Activated naive CD8-positive, alpha-beta T cell treated with anti-CD3 and anti-CD28 coated beads for 36 hours (primary cell): ENCODE results near the gene MAPK8IP1. TPM values are rescaled to one million over a fixed set of nuclear protein-coding genes. Genes with fewer than 3 reads are reported as not detected.

ENCODE experiments used
- DNase-seq: peaks from one replicate; pipeline ENCODE4 v3.0.0; 2021
- H3K27ac Mint-ChIP-seq: one replicate; pipeline ENCODE4 v1.8.0; 2022; ENCODE audit warnings: mild to moderate bottlenecking, moderate library complexity, mixed read lengths
- H3K27me3 Mint-ChIP-seq: one replicate; pipeline ENCODE4 v1.8.0; 2022; ENCODE audit warnings: mild to moderate bottlenecking, mixed read lengths
- H3K36me3 Mint-ChIP-seq: one replicate; pipeline ENCODE4 v1.8.0; 2021; ENCODE audit warnings: mild to moderate bottlenecking, mixed read lengths
- H3K4me1 Mint-ChIP-seq: one replicate; pipeline ENCODE4 v1.8.0; 2021; ENCODE audit warnings: mixed read lengths
- H3K4me3 Mint-ChIP-seq: one replicate; pipeline ENCODE4 v1.8.0; 2022; ENCODE audit warnings: mild to moderate bottlenecking, moderate library complexity, mixed read lengths
- H3K9me3 Mint-ChIP-seq: one replicate; pipeline ENCODE4 v1.8.0; 2022; ENCODE audit warnings: mixed read lengths
- total RNA-seq, 2 experiments: library from RNA; stranded (reverse); gene quantifications; one replicate each; pipeline ENCODE4 v1.2.3, GENCODE V29; 2021

Gene MAPK8IP1
- total RNA-seq, 2 experiments from 2014 or later, result 0.54 to 0.56 TPM

DNA sequence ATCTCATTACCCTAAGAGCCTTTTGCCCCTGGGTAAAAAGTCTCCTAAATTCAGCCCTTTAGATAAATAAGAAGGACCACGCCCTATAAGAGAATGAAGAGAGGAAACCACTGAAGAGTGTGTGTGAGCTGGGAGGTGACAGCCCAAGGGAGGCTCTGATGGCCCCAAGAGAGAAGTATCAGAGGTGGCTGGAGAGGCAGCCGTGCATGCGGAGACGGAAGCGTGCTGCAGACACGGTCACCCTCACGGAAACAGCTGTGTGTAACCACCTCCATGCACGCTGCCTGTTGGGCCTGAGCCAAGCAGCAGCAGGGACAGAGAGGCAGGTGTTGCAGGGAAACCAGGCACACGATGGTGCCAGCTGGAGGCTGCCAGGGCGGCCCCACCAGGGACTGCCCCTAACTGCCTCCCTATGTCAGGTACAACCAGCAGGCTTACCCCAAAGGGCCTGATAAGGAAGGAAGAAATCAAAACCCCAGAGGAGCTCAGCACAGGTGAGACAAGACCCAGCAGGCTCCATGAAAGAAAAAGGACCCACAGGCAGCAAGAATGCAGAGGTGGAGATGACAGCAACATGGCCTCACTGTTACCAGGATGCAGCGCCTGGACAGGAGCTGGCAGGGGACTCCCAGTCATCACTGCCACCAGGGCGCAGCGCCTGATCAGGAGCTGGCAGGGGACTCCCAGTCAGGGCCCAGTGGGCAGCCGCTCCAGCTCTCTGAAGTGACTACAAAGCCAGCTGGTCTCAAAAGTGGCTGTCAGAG is 44.8 kb downstream of the MAPK8IP1 start:
- Mint-ChIP-seq H3K36me3 (no peaks in the 10 kb centered on the region), H3K4me1 (peaks cover 19% of the 10 kb centered on the region), H3K27ac (peak overlapping the region; percentile 72), H3K27me3 (no peaks in the 10 kb centered on the region), H3K9me3 (no peaks in the 10 kb centered on the region), H3K4me3 (peak overlapping the region; percentile 32)
- peak; percentile 34 for DNase-seq

DNA sequence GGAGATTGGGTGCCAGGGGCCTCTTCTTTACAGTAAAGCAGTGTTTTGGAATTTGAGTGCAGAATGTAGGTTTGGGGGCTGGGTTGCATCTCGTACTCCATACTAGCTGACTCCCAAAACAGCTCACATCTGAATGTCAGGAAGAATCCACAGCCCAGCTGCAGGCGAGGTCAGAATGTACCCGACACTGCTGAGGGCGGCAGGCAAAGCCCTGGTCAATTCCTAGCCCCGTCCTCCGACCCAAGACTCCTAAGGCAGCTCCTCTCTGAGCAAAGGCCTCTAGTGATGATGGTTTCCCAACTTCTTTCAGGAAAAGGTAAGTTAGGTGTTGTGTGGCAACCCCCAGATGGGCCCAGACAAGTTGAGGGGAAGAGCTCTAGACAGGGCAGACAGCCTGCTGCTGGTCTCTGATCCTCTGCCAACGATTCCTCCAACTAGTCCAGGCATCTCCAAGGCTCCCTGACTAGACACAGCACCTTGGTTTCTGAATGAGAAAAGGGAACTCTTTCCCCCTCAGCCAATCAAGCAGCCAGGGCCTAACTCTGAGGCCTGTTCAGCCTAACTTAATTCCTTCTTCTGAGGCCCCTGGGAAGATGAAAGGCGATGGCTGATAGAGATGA is 45.6 kb downstream of the MAPK8IP1 start:
- no peak for DNase-seq
- peaks cover 19% of the 10 kb centered on the region for H3K4me1 Mint-ChIP-seq
- H3K9me3 Mint-ChIP-seq, result no peaks in the 10 kb centered on the region
- no peak overlapping the region for H3K4me3 Mint-ChIP-seq
- H3K27ac Mint-ChIP-seq, result no peak overlapping the region
- H3K27me3 Mint-ChIP-seq, result no peaks in the 10 kb centered on the region
- H3K36me3 Mint-ChIP-seq, result no peaks in the 10 kb centered on the region

DNA sequence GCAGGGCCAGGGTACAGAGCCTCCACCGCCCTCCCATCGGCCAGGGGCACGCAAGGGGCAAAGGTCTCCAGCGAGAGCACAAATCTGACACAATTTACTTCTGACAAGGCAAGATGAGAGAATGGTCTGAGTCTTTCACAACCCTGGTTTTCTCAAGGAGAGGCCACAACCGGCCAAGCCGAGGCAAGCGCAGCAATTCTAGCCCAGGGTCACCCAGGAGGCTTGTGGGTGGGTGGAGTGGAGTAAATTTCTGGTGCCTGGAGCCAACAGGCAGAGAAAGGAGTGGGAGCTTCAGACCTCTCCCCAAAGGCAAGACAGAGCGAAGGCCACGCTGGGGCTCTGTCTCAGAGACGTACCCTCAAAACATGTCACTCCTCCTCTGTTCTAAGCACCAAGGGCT is 46.3 kb downstream of the MAPK8IP1 start:
- DNase-seq, result no peak
- Mint-ChIP-seq H3K4me3 (no peak overlapping the region), H3K36me3 (no peaks in the 10 kb centered on the region), H3K27me3 (no peaks in the 10 kb centered on the region), H3K27ac (peak overlapping the region; percentile 39), H3K4me1 (peaks cover 19% of the 10 kb centered on the region), H3K9me3 (no peaks in the 10 kb centered on the region)

DNA sequence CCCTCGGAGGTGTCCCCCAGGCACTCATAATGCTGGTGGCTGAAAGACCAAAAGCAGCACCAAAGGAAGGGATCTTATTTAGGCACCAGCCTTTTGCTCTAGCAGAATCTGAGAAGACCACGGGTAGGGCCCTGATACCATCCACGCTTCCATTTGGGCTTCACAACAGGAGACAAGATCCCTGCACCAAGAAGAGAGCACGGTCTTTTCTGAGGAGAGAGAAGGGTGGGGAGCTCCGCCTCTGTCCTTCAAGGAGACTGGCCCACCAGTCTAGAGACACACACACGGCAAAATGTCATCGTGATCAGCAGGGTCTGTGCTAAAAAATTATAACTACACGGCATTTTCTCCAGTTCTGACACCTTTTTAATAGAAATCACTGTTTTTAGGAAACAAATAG is 46.8 kb downstream of the MAPK8IP1 start:
- DNase-seq, result no peak
- no peaks in the 10 kb centered on the region for H3K9me3 Mint-ChIP-seq
- H3K4me1 Mint-ChIP-seq, result peaks cover 19% of the 10 kb centered on the region
- H3K27ac Mint-ChIP-seq, result no peak overlapping the region
- H3K36me3 Mint-ChIP-seq, result no peaks in the 10 kb centered on the region
- H3K27me3 Mint-ChIP-seq, result no peaks in the 10 kb centered on the region
- H3K4me3 Mint-ChIP-seq, result peak overlapping the region; percentile 25

DNA sequence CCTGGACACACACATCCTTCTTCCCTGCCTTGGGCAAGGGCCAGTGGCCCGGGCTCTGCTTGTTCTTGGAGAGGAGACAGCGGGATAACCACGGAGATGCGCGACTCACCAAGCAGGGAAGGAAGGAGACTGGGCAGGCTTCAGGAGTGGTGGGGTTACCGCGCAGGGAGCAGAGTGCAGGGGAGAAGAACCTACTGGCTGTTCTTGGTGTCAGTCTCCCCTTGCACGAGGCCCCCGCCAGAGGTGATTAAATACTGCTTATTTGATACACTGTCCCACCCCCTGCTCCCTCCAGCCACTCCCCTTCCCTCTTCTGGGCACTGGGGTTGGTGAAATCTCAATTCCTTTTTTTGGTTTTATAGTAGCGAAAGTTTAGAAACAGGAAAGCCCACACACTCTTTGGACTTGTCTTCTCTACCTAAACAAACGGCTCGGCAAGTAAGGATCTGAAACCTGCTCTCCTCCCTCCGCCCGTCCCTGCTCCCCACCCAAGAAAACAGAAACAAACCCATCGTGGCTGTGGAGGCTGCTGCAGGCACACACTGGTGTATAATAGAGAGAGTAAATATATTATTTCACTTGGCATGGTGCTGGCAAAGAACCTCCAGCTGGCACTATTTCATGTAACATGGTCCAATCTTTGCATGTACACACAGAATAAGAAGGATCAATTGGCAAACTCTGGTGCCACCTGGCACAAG is 47.8 kb downstream of the MAPK8IP1 start:
- Mint-ChIP-seq H3K9me3 (no peaks in the 10 kb centered on the region), H3K27ac (no peak overlapping the region), H3K4me3 (no peak overlapping the region), H3K27me3 (no peaks in the 10 kb centered on the region), H3K4me1 (peaks cover 15% of the 10 kb centered on the region), H3K36me3 (no peaks in the 10 kb centered on the region)
- DNase-seq, result no peak

DNA sequence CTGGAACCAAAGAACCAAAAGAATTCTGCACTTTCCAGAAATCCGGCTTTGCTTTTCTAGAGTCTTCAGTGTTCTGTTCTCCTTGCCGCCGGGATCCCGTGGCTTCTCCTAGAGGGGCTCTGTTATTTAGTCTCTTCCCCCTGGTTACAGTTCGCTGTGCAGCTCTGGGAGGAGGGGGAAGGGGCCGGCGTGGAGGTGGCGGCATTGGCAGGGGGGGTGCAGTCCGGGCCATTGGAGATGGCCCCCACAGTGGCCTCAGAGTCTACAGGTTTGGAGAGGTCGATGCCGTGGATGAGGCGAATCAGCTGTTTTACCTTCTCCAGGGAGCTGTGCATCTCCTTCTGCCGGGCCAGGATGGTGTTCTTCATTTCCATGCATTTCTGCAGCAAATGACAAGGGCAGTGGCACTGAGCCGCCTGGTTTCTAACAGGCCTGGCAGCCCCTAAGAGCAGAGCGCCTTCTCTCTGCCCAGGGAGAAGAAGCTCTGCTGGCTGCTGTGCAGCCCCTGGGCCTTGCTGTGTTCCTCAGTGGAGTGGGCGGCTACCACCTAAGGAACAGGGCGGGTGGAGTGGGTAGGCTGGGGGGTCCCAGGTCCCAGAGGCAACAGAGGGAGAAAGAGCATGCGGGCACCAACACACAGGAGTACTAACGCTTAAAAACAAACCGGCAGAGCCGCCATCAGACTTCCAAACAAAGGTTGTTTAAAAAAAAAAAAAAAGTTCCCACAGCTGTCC is 48.6 kb downstream of the MAPK8IP1 start:
- no peaks in the 10 kb centered on the region for H3K9me3 Mint-ChIP-seq
- no peaks in the 10 kb centered on the region for H3K27me3 Mint-ChIP-seq
- H3K4me1 Mint-ChIP-seq, result peaks cover 15% of the 10 kb centered on the region
- no peak for DNase-seq
- no peak overlapping the region for H3K4me3 Mint-ChIP-seq
- no peaks in the 10 kb centered on the region for H3K36me3 Mint-ChIP-seq
- H3K27ac Mint-ChIP-seq, result no peak overlapping the region

DNA sequence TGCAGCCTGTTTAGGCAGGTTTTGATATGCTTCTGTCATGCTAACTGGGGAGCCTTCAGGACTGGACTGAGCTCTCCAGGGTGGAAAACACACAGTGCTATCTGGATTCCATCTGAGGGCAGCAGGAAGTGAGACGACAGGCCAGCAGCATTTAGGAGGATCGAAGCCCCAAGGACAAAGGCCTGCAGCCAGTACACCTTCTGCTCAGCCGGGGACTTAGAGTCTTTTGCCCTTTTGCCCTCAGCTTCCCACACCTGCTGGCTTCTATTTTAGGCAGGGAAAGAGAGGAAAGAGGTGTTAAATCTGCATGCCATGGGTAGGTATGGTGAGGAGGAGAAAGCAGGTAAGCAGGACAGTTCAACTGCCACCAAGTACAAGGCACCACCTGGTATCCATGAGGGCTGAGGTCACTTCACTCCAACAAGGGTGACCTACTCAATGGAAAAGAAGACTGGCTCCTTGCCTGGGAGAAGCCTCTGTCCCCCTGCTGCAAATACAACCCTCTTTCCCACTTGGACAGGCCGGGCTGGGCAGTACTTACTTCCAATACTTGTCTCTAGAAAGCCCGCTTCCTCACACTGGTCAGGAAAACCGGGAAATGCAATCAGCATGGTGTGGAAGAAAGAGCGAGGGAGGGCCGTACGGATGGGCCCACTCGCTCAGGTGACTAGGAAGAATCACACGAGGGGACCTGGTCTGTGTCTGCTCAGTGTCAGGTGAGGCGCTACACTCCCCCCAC is 49.3 kb downstream of the MAPK8IP1 start:
- no peaks in the 10 kb centered on the region for H3K9me3 Mint-ChIP-seq
- peaks cover 14% of the 10 kb centered on the region for H3K4me1 Mint-ChIP-seq

DNA sequence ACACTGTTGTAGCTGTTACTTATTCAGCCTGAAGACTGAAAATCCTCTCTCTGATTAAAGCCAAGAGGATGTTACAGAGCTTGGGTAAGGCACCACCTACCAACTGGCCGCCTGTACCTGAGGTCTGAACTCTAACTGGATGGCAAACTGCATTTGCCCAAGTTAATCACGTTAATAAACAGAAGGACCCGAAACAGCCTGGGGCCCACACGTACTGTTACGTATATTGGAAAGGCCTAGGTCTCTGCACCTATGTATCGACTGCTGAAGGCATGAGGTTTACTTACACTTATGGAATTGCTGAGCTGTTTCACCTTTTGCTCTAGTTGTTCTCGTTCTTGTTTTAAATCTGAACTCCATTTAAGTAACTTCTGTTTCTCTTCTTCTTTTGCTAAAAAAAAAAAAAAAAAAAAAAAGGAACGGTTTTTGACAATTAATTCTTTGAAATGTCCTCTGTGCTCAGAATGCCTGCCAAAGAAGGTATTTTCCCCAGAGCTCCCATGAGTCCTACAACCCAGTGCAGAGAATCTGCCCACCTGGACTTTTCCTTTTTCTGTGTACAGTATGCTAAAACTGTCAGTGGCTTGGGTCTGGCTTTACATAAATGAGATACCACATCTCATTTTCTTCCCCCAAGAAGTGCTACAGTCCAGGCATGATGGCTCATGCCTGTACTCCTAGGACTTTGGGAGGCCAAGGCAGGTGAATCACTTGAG is 50.1 kb downstream of the MAPK8IP1 start:
- no peak for DNase-seq
- no peak overlapping the region for H3K27ac Mint-ChIP-seq
- H3K36me3 Mint-ChIP-seq, result no peaks in the 10 kb centered on the region
- no peaks in the 10 kb centered on the region for H3K27me3 Mint-ChIP-seq
- H3K9me3 Mint-ChIP-seq, result no peaks in the 10 kb centered on the region
- H3K4me3 Mint-ChIP-seq, result no peak overlapping the region
- H3K4me1 Mint-ChIP-seq, result peaks cover 6% of the 10 kb centered on the region

More for the DNA sequence above, 49.3 kb downstream of the MAPK8IP1 start:
- Mint-ChIP-seq H3K36me3 (no peaks in the 10 kb centered on the region), H3K27me3 (no peaks in the 10 kb centered on the region), H3K4me3 (no peak overlapping the region), H3K27ac (no peak overlapping the region)
- DNase-seq, result no peak

DNA sequence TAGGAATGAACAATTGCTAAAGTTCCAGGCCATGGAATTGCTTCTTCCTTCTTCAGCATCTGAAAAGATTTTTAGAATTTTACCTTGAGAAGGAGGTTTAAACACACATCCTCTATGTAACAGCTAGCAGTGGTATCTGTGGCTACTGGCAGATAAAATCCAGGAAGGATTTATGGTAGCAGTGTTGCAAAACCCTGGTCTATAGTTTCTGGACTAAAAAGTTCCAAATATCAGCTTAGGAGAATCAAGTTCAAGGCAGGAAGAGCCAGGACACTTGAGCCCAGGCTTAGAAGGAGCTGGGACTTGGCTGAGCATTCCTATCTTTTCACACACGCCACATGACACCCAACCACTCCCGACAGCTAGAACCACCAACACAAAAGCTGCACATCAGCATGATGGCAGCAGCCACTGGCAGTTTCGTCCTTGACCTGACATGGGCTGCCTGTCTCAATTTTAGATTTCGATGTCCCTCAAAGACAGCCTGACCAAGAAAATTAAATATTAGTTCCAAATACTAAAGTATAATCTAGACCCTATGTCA is 51.1 kb downstream of the MAPK8IP1 start:
- no peaks in the 10 kb centered on the region for H3K36me3 Mint-ChIP-seq
- H3K9me3 Mint-ChIP-seq, result no peaks in the 10 kb centered on the region
- no peak for DNase-seq
- H3K27ac Mint-ChIP-seq, result no peak overlapping the region
- no peaks in the 10 kb centered on the region for H3K27me3 Mint-ChIP-seq
- peaks cover 3% of the 10 kb centered on the region for H3K4me1 Mint-ChIP-seq
- no peak overlapping the region for H3K4me3 Mint-ChIP-seq

DNA sequence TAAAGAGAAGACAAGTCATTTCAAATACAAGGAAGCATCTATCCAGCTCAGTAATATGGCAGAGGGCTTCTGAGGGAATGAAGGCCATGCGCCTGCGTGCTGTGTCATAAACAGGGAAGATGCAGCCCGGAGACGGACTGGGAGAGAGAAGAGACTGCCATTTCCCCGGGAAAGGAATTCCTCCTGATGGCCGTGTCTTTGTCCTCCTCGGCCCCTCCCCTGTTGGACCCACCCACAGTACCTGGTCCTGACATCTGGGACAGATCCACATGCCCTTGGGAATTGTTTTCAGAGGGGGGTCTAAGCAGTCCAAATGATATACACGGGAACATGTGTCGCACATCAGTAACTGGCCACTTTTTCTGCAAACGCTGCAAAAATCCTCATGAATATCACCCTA is 52.5 kb downstream of the MAPK8IP1 start:
- H3K27me3 Mint-ChIP-seq, result no peaks in the 10 kb centered on the region
- H3K27ac Mint-ChIP-seq, result no peak overlapping the region
- no peaks in the 10 kb centered on the region for H3K4me1 Mint-ChIP-seq
- no peak for DNase-seq
- H3K4me3 Mint-ChIP-seq, result no peak overlapping the region
- no peaks in the 10 kb centered on the region for H3K9me3 Mint-ChIP-seq
- H3K36me3 Mint-ChIP-seq, result no peaks in the 10 kb centered on the region

DNA sequence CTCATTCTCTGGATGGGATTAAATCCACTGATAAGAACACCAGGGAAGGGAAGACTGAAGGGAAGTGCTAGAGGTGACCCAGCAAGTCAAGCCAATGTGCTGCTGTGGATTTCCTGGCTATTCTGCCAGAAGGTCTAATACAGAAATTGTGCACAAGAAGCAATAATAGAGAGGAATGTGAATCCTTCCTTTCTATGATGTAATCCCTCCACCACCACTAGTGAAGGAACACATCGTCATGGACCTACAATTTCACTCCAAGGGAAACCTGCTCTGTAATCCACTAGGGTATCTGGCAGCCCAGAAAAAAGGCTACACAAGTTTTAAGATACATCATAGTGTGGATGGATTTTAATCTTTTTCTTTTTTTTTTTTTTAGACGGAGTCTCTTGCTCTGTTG is 54.4 kb downstream of the MAPK8IP1 start:
- H3K9me3 Mint-ChIP-seq, result no peaks in the 10 kb centered on the region
- H3K27ac Mint-ChIP-seq, result no peak overlapping the region
- DNase-seq, result no peak
- no peaks in the 10 kb centered on the region for H3K36me3 Mint-ChIP-seq
- H3K4me3 Mint-ChIP-seq, result no peak overlapping the region
- no peaks in the 10 kb centered on the region for H3K27me3 Mint-ChIP-seq
- H3K4me1 Mint-ChIP-seq, result no peaks in the 10 kb centered on the region

DNA sequence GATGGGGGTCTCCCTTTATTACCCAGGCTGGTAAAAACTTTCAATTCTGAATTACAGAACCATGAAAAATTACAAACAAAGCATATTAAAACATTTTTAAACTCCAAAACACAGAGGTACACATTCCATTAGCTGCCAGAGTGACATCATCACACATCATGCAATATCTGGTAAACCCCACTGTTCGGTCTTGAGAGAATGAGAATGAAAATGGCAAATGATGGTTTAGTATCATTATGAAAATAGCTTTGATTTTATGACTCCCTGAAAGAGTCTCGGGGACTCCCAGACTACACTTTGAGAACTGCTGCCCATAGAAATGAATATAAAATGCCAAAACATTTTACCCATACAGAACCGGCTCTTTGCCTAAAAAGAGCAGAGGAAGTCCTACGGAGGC is 55.8 kb downstream of the MAPK8IP1 start:
- H3K9me3 Mint-ChIP-seq, result no peaks in the 10 kb centered on the region
- no peaks in the 10 kb centered on the region for H3K27me3 Mint-ChIP-seq
- no peak for DNase-seq
- no peaks in the 10 kb centered on the region for H3K4me1 Mint-ChIP-seq
- no peak overlapping the region for H3K4me3 Mint-ChIP-seq
- no peak overlapping the region for H3K27ac Mint-ChIP-seq
- peaks cover 4% of the 10 kb centered on the region for H3K36me3 Mint-ChIP-seq

DNA sequence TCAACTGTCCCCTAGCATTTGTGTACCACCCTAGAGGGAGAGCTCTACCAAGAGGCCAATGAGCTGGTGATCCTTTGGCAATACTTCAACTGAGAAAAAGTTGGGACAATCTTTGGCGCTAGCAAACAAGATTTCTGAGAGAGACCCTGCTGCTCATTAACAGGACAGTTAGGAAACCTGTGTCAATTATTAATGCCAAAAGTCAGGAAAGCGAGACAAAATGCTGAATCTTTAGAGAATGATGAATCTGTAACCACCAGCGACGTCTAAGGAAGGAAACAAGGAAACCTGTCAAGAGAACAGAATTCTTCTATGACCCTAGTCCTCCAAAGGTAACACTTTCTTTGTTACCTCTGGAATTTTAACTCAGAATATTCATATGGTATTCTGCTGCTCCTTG is 56.9 kb downstream of the MAPK8IP1 start:
- H3K9me3 Mint-ChIP-seq, result no peaks in the 10 kb centered on the region
- peaks cover 4% of the 10 kb centered on the region for H3K36me3 Mint-ChIP-seq
- H3K27ac Mint-ChIP-seq, result no peak overlapping the region
- no peak for DNase-seq
- H3K4me1 Mint-ChIP-seq, result no peaks in the 10 kb centered on the region
- H3K4me3 Mint-ChIP-seq, result no peak overlapping the region
- no peaks in the 10 kb centered on the region for H3K27me3 Mint-ChIP-seq
